IMR-90 (cell line): ENCODE measurements around the gene SERHL2. TPM values are rescaled to one million over a fixed set of nuclear protein-coding genes. Genes with fewer than 3 reads are reported as not detected.
A peak's percentile ranks its signal among the peaks of the same experiment; 100 is the strongest.

Experiments used
- ATAC-seq: fragments of 200-7000 bp; cut with Tn5 transposase; 2 replicates; pipeline ENCODE4 v1.9.1; 2020; ENCODE audit warnings: low read depth, mild to moderate bottlenecking, moderate library complexity
- BruUV-seq: library from RNA; stranded (reverse); fragments of 400-500 nt; replicated peaks from 2 replicates; lab custom pipeline; 2021; lab: Mats Ljungman, UMichigan
- CTCF ChIA-PET: fragments of 300-600 bp; formaldehyde crosslinking; extraction: SDS; loops from one replicate; lab custom pipeline; 2021; ENCODE audit warnings: antibody characterized with exemption; lab: Yijun Ruan, JAX
- POLR2A ChIA-PET: fragments of 300-600 bp; sonication (Branson Sonifier 250); formaldehyde crosslinking; loops from one replicate; lab custom pipeline; 2022; ENCODE audit warnings: antibody characterized with exemption; ENCODE audit not compliant: unreplicated experiment; lab: Charles Lee
- DNase-seq: peaks from one replicate; pipeline ENCODE4 v3.0.0; 2013
- H2AFZ ChIP-seq: replicated peaks from 2 replicates; pipeline ENCODE3; 2013; ENCODE audit warnings: low read length, mild to moderate bottlenecking; ENCODE audit not compliant: poor library complexity
- H2AK5ac ChIP-seq: 2 replicates; pipeline ENCODE4 v1.6.1; 2013; ENCODE audit warnings: low read depth, low read length, inconsistent platforms
- H2AK9ac ChIP-seq: replicated peaks from 2 replicates; pipeline ENCODE3; 2013; ENCODE audit warnings: mild to moderate bottlenecking, low read depth, low read length, moderate library complexity; ENCODE audit not compliant: poor library complexity
- H2BK120ac ChIP-seq: 2 replicates; pipeline ENCODE4 v1.6.1; 2013; ENCODE audit warnings: low read depth, low read length, inconsistent platforms
- H2BK15ac ChIP-seq: 3 replicates; pipeline ENCODE4 v1.6.1; 2013; ENCODE audit warnings: low read depth, low read length, inconsistent platforms
- H2BK20ac ChIP-seq: 2 replicates; pipeline ENCODE4 v1.6.1; 2013; ENCODE audit warnings: low read depth, mild to moderate bottlenecking, inconsistent platforms, low read length, moderate library complexity
- H2BK5ac ChIP-seq: 2 replicates; pipeline ENCODE4 v1.6.1; 2013; ENCODE audit warnings: mild to moderate bottlenecking, low read depth, low read length, inconsistent platforms; ENCODE audit not compliant: poor library complexity, severe bottlenecking
- H3K14ac ChIP-seq: replicated peaks from 2 replicates; pipeline ENCODE4 v1.6.1; 2013; ENCODE audit warnings: low read depth, low read length, inconsistent platforms
- H3K18ac ChIP-seq: 2 replicates; pipeline ENCODE4 v1.6.1; 2013; ENCODE audit warnings: low read depth, low read length, control low read depth
- H3K23ac ChIP-seq: 2 replicates; pipeline ENCODE4 v1.6.1; 2013; ENCODE audit warnings: low read depth, low read length, inconsistent platforms
- H3K27ac ChIP-seq: 2 replicates; pipeline ENCODE4 v1.5.1; 2013; ENCODE audit warnings: mild to moderate bottlenecking, control low read depth, low read length; ENCODE audit not compliant: insufficient read depth
- H3K27me3 ChIP-seq: 2 replicates; pipeline ENCODE4 v1.6.1; 2013; ENCODE audit warnings: low read length; ENCODE audit not compliant: control insufficient read depth, insufficient read depth
- H3K36me3 ChIP-seq: 2 replicates; pipeline ENCODE4 v1.6.1; 2013; ENCODE audit warnings: low read length, mixed read lengths; ENCODE audit not compliant: control insufficient read depth, insufficient read depth
- H3K4ac ChIP-seq: 2 replicates; pipeline ENCODE4 v1.6.1; 2013; ENCODE audit warnings: low read depth, low read length, inconsistent platforms
- H3K4me1 ChIP-seq: 2 replicates; pipeline ENCODE4 v1.6.1; 2013; ENCODE audit warnings: low read length, mixed read lengths; ENCODE audit not compliant: control insufficient read depth, insufficient read depth
- H3K4me2 ChIP-seq: 2 replicates; pipeline ENCODE4 v1.6.1; 2013; ENCODE audit warnings: low read depth, mild to moderate bottlenecking, control low read depth, low read length, moderate library complexity
- H3K4me3 ChIP-seq: 2 replicates; pipeline ENCODE4 v1.5.1; 2013; ENCODE audit warnings: low read depth, mild to moderate bottlenecking, control low read depth, low read length, moderate library complexity; ENCODE audit not compliant: insufficient read depth
- H3K56ac ChIP-seq: 2 replicates; pipeline ENCODE4 v1.6.1; 2013; ENCODE audit warnings: low read length, inconsistent platforms; ENCODE audit not compliant: insufficient read depth; ENCODE audit errors: extremely low read depth
- H3K79me1 ChIP-seq, 2 experiments: 2 replicates each; pipeline ENCODE4 v1.6.1; 2013; ENCODE audit warnings: low read length in 2 of 2, inconsistent platforms in 1 of 2, low read depth in 1 of 2
- H3K9ac ChIP-seq: 2 replicates; pipeline ENCODE4 v1.6.1; 2013; ENCODE audit warnings: low read depth, low read length, control low read depth
- H3K9me1 ChIP-seq: 2 replicates; pipeline ENCODE4 v1.6.1; 2013; ENCODE audit warnings: low read length, inconsistent platforms; ENCODE audit not compliant: insufficient read depth
- H3K9me3 ChIP-seq: 2 replicates; pipeline ENCODE4 v1.6.1; 2013; ENCODE audit warnings: low read length; ENCODE audit not compliant: control insufficient read depth, insufficient read depth
- H4K20me1 ChIP-seq: 2 replicates; pipeline ENCODE4 v1.6.1; 2013; ENCODE audit warnings: low read length, inconsistent platforms; ENCODE audit not compliant: insufficient read depth
- H4K5ac ChIP-seq: 2 replicates; pipeline ENCODE4 v1.6.1; 2013; ENCODE audit warnings: mild to moderate bottlenecking, low read depth, low read length, control low read depth
- H4K8ac ChIP-seq, 2 experiments: 2 replicates each; pipeline ENCODE4 v1.6.1; 2013; ENCODE audit warnings: low read depth in 2 of 2, low read length in 2 of 2, control low read depth in 1 of 2, inconsistent platforms in 1 of 2
- H4K91ac ChIP-seq: 2 replicates; pipeline ENCODE4 v1.6.1; 2013; ENCODE audit warnings: low read depth, low read length, inconsistent platforms; ENCODE audit not compliant: insufficient read depth
- CEBPB ChIP-seq: IDR thresholded peaks from 2 replicates; pipeline ENCODE4 v1.6.1; 2012; ENCODE audit warnings: low read depth, low read length, improper control_type of control experiment
- CHD1 ChIP-seq: IDR thresholded peaks from 2 replicates; pipeline ENCODE4 v1.6.1; 2012; ENCODE audit warnings: low read depth, low read length, improper control_type of control experiment
- NFE2L2 ChIP-seq: fragments of 150-350 bp; IDR thresholded peaks from 2 replicates; pipeline ENCODE4 v1.6.1; 2016; ENCODE audit warnings: low read depth, mild to moderate bottlenecking, low read length
- POLR2A ChIP-seq: IDR thresholded peaks from 2 replicates; pipeline ENCODE4 v1.6.1; 2012; ENCODE audit warnings: mild to moderate bottlenecking, low read depth, low read length
- RAD21 ChIP-seq: IDR thresholded peaks from 2 replicates; pipeline ENCODE4 v1.6.1; 2012; ENCODE audit warnings: low read length, improper control_type of control experiment
- RCOR1 ChIP-seq: IDR thresholded peaks from 2 replicates; pipeline ENCODE4 v1.6.1; 2012; ENCODE audit warnings: mild to moderate bottlenecking, low read length, improper control_type of control experiment; ENCODE audit not compliant: insufficient replicate concordance
- RFX5 ChIP-seq: IDR thresholded peaks from 2 replicates; pipeline ENCODE4 v1.8.0; 2012; ENCODE audit warnings: low read depth, mild to moderate bottlenecking, low read length, moderate library complexity
- WGBS, 2 experiments: methylation state at CpG; one replicate each; pipeline versions ENCODE4 v1.1.5 to v1.1.7; 2013; ENCODE audit warnings: missing lambda C conversion rate in 2 of 2; ENCODE audit not compliant: insufficient read length in 1 of 2; ENCODE audit errors: extremely low coverage in 2 of 2; 5-methylcytosine and 5-hydroxymethylcytosine counted together
- dilution Hi-C: fragments of 300-500 bp; cut with HindIII; formaldehyde crosslinking; loops from one replicate; pipeline ENCODE4 v1.14.3; 2018; ENCODE audit warnings: low sequenced_read_pairs; ENCODE audit not compliant: unreplicated experiment
- in situ Hi-C: fragments of 300-500 bp; cut with MboI; formaldehyde crosslinking; loops from 3 replicates; pipeline ENCODE4 v1.14.3; 2019; ENCODE audit warnings: low sequenced_read_pairs, inconsistent platforms, mixed read lengths
- intact Hi-C: fragments of 100-400 bp; cut with micrococcal nuclease; formaldehyde crosslinking; loops from 2 replicates; pipeline ENCODE4 v1.10.0; 2022
- polyA plus RNA-seq, 3 experiments: library from polyadenylated mRNA; depleted of rRNA; stranded (reverse); fragments of >200 nt; gene quantifications; 2 replicates each; pipeline ENCODE4 v1.2.3, GENCODE V29; 2012; ENCODE audit warnings: low replicate concordance in 1 of 3
- total RNA-seq: library from RNA; depleted of rRNA; stranded (reverse); fragments of >200 nt; gene quantifications from 2 replicates; pipeline ENCODE4 v1.2.3, GENCODE V29; 2012
- TF ChIP-seq, protein P1 (sequence below): fragments of 150-350 bp; IDR thresholded peaks from 2 replicates; pipeline ENCODE4 v1.6.1; 2017; ENCODE audit warnings: mild to moderate bottlenecking, antibody characterized with exemption, low read length, low read depth

Gene SERHL2
- total and polyA plus RNA-seq, 2 of the 4 experiments (the other 2 are of a cell fraction): 4.5 to 5.0 TPM

DNA sequence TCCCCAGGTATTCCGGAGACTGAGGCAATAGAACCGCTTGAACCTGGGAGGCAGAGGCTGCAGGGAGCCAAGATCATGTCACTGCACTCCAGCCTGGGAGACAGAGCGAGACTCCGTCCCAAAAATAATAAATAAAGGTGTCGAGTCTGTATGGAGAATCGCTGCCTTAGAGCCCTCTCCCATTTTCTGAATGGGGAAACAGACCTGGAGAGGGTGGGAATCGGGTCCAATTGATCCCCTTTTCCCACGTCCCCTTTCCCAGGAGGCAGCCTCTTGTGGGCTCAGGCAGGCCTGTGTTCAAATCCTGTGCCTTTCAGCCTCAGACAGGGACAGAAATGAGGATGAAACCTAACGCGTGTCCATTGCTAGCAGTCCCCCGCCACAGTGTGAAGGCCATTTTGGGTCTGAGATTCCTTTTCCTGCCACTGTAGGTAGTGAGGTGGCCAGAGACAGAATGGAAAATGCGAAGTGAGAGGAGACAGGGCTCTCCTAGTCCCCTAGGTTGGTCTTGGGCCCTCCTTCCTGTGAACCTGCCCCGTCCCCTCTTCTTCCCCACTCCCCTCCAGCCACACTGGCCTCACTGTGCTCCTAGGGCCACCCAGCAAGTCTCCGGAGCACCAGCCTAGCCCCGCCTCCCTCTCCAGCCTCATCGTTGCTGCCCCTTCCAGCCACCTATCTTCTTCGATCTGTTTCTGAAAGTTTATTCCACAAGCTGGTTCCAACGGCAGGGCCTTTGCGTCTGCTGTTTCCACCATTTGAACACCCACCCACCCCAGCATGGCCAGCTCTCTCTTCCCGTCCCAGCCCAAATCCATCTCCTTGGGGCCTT lies 63.6 kb downstream of the SERHL2 start:
- H3K4me1 ChIP-seq: peaks cover 17% of the 10 kb centered on the region
- CTCF ChIA-PET: no interaction called here
- no peak overlapping the region for H3K4me2 ChIP-seq

More for the DNA sequence above, 63.6 kb downstream of the SERHL2 start:
- peak overlapping the region; percentile 23 for H2AK9ac ChIP-seq
- intact Hi-C loops: no loop called here
- H3K27ac ChIP-seq: no peak overlapping the region
- DNase-seq (no peak), ATAC-seq (no peak)
- 0 out of 2 replicates have a peak overlapping the region, but pooled peaks have one; percentile 37 for H3K14ac ChIP-seq
- H3K18ac ChIP-seq: no peak overlapping the region
- no TSS peak for BruUV-seq
- H3K36me3 ChIP-seq: peaks cover 14% of the 10 kb centered on the region; the same call in 1 of the 2 replicates
- no peak overlapping the region for H4K91ac ChIP-seq
- no peaks in the 10 kb centered on the region for H3K9me3 ChIP-seq
- H4K20me1 ChIP-seq: peaks cover 40% of the 10 kb centered on the region
- H4K5ac ChIP-seq: no peak overlapping the region
- no peak overlapping the region for H3K9ac ChIP-seq
- dilution Hi-C loops: no loop called here
- WGBS, 2 experiments: 49% methylated on average over 8 of the region's 20 CpGs; no CpG with 5 or more reads in 1 of the 2 experiments
- POLR2A ChIA-PET: no interaction called here
- no peak overlapping the region for H3K4me3 ChIP-seq
- no peak overlapping the region for H2BK5ac ChIP-seq
- no peak overlapping the region for H3K56ac ChIP-seq
- no peak overlapping the region for H2AFZ ChIP-seq
- in situ Hi-C loops: no loop called here
- TF ChIP-seq CHD1 (no peak), RAD21 (no peak), NFE2L2 (no peak), POLR2A (no peak), RCOR1 (no peak), RFX5 (no peak), CEBPB (no peak)
- TF ChIP-seq, protein P1, sequence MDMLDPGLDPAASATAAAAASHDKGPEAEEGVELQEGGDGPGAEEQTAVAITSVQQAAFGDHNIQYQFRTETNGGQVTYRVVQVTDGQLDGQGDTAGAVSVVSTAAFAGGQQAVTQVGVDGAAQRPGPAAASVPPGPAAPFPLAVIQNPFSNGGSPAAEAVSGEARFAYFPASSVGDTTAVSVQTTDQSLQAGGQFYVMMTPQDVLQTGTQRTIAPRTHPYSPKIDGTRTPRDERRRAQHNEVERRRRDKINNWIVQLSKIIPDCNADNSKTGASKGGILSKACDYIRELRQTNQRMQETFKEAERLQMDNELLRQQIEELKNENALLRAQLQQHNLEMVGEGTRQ: no peak
- no peak overlapping the region for H2BK15ac ChIP-seq
- H3K4ac ChIP-seq: no peak overlapping the region
- no peak overlapping the region for H2BK120ac ChIP-seq
- H4K8ac ChIP-seq: peak overlapping the region in 1 of 2 experiments; percentile 24; a peak in 1 of 4 replicates
- no peak overlapping the region for H3K23ac ChIP-seq
- peaks cover 4 to 36% of the 10 kb centered on the region in 2 experiments; a peak in 3 of 4 replicates for H3K79me1 ChIP-seq
- no peak overlapping the region for H2BK20ac ChIP-seq
- H2AK5ac ChIP-seq: no peak overlapping the region; the same call in 1 of the 2 replicates
- H3K27me3 ChIP-seq: no peaks in the 10 kb centered on the region
- peaks cover 21% of the 10 kb centered on the region for H3K9me1 ChIP-seq
